Endometrial microvascular endothelial cells (primary cell): ENCODE measurements around the gene SLC12A3. TPM values are rescaled to one million over a fixed set of nuclear protein-coding genes. Genes with fewer than 3 reads are reported as not detected.

Source experiments
- in situ Hi-C: cut with HindIII; loops from 2 replicates; pipeline ENCODE4 v1.10.0; 2017; ENCODE audit warnings: low sequenced_read_pairs, low pct_unique_long_range_greater_than_20kb; ENCODE audit errors: inconsistent ontology term
- total RNA-seq: library from RNA; depleted of rRNA; stranded (reverse); fragments of >200 nt; gene quantifications from one replicate; pipeline ENCODE4 v1.2.3, GENCODE V29; 2015; ENCODE audit errors: inconsistent ontology term

SLC12A3 gene
- total RNA-seq, 1 donor from 2014 or later, result not detected

- in situ Hi-C loops, result no loop called here
Observed at GRCh38 chr16:56910654-56911539, 45.9 kb downstream of the SLC12A3 start.

GRCh38 chr16:56911771-56912571 lies 47.0 kb downstream of the SLC12A3 start:
- in situ Hi-C loops, result no loop called here

- in situ Hi-C loops, result no loop called here
Observed at GRCh38 chr16:56912746-56913708, 48.0 kb downstream of the SLC12A3 start.

- in situ Hi-C loops, result no loop called here
Observed at GRCh38 chr16:56914896-56915295, 49.9 kb downstream of the SLC12A3 start.

- in situ Hi-C loops, result no loop called here
Observed at GRCh38 chr16:56915336-56916119, 50.5 kb downstream of the SLC12A3 start.

DNA sequence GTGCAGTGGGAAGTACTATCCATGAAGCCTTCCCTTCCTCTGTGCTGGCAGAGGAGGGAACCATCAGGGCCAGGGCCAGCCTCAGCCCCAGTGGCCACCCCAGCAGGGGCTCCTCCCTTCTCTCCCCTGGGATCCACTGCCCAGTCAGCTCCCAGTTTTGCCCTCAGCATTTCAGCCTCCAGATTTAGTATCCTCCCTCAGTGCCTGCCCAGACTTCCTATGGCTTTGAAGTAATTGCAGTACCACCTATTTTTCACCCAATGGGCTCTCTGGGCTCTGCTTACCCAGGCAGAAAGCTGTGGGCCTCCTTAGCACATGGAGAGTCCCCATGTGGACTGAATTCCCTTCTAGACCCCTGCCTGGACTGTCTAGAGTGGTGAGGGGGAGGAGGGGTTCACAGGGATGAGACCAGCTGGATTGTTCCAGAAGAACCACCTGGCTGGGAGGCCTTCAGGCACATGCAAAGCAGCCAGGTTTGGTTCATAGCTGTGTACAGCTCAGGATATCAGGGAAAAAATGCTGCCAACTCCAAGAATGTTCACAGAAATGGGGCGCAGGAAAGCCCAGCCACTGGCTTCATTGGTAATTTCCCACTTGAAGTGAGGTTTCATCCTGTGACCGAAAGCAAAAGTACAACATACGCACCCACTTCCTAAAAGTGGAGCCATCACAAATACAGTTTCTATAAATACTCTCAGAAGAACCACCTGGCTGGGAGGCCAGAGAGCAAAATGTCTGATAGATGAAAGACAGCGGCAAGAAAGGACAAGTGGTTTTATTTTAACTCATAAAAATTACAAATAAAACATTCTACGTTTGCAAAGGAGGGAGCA lies 51.8 kb downstream of the SLC12A3 start:
- in situ Hi-C loops, result no loop called here

DNA sequence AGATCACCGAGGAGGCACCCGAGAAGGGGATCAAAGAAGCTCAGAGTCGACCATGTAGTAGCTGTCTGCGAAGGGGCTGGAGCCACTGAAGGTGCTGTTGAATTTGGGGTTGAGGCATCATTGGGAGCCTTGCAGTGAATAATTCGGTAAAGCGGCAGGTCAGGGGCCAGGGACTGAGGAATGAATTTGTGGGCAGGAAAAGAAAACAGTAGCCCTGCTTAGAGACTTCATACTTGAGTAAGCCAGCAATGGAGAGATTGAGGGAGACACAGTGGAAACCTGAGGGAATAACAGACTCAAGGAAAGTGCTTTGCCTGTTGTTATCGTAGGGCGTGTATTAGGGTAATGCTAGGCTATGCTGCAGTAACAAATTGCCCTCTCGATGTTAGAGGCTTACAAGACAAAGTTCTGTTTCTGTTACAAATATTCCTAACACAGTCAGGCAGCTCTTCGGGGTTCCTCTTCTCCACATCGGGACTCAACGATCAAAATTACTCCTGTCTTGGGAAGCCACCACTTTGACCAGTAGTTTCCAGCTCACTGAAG lies 53.5 kb downstream of the SLC12A3 start:
- in situ Hi-C loops, result no loop called here

DNA sequence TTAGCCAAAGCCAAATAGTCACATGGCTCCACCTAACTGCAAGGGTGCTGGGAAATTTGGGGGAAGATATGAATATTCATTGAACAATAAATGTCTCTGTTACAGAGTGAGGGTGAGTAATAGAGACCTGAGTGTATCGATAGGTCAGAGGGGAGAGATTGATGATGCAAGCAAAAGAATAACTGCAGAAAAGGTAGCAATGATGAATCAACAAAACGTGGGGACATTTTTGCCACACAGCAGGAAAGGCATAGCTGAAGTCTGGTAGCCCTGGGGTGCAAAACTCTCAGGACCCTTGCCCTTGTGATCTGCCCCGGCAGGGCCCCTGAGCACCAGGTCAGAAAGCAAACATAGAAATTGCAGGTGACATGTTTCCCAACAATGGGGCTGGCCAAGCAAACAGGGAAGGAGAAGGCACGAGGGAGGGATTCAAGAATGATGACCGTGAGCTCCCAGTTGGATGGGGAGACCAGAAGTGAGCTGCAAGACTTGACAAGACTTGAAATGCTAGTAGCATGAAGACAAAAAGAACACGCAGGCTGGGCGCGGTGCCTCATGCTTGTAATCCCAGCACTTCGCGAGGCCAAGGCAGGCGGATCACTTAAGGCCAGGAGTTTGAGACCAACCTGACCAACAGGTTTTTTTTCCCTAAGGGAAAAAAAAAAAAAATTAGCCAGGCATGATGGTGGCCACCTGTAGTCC lies 54.2 kb downstream of the SLC12A3 start:
- in situ Hi-C loops, result no loop called here

- in situ Hi-C loops, result no loop called here
Observed at GRCh38 chr16:56921571-56921970, 56.6 kb downstream of the SLC12A3 start.

DNA sequence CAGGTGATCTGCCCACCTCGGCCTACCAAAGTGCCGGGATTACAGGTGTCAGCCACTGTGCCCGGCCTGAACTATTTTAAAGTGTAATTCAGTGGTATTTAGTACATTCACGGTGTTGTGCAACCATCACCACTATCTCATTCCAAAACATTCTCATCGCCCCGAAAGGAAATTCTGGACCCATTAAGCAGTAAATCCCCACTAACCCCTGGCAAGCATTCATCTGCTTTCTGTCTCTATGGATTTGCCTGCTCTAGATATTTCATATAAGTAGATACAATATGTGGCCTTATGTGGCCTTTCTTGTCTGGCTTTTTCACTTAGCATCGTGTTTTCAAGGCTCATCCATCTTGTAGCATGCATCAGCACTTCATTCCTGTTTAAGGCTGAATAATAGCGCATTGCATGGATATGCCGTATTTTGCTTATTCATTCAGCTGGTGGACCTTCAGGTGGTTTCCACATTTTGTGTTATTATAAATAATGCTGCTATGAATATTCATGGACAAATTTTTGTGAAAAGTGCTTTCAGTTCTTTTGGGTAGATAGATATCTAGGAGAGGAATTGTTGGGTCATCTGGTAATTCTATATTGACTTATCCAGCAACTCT lies 58.6 kb downstream of the SLC12A3 start:
- in situ Hi-C loops, result no loop called here

DNA sequence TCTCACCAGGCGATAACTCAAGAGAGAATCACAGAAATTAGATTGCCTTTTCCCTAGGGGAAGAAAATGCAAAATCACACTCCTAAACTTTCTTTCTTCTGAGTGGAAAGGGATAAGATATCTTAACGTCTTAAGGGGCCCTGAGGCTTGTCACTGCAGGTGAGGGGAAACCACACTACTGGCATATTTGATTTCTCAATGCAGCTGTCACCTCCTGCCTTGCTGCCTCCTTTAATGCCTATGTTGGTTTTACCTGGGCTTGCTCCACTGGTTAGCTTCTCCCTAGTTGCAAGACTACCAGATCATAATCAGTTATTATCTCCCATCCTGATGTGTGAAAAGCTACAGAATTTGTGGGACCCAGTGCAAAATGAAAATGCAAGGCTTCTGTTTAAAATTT lies 62.5 kb downstream of the SLC12A3 start:
- in situ Hi-C loops, result no loop called here

DNA sequence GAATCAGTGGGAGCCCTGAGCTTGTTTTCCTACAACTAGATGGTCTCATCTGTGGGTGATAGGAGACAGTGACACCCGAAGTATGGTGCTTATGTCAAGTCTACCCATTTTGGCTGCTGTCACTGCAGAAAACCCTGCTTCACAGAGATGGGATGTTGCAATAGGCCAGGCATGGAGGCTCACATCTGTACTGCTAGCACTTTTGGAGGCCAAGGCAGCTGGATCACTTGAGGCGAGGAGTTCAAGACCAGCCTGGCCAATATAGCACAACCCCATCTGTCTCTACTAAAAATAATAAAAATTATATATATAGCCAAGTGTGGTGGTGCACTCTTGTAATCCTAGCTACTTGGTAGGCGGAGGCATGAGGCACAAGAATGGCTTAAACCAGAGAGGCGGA lies 64.6 kb downstream of the SLC12A3 start:
- in situ Hi-C loops, result no loop called here

DNA sequence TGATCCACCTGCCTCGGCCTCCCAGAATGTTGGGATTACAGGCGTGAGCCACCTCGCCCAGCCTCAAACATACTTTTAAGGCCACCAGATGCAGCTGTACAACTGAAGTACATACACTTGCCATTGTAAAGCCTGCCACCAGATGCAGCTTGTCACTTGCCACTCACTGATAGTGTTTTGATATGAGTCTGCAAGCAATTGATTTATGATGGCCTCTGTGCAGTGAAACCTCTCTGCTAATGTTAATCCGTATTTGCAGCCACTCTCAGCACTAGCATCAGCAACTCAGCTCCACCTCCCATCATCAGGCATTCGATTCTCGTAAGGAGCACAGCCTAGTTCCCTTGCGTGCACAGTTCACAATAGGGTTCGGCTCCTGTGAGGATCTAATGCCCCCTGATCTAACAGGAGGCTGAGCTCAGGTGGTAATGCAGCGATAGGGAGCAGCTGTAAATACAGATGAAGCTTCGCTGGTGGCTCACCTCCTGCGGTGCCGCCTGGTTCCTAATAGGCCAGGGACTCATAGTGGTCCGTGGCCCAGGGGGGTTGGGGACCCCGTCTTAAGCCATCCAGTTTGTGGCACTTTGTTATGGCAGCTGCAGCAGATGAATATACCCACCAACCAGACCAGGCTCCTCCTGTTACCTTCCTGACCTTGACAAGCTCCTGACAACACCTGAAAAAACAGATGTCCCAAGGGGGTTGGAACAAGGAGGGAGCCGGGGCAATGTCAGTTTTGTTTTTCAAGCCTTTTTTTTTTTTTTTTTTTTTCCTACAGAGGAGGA lies 65.7 kb downstream of the SLC12A3 start:
- in situ Hi-C loops, result no loop called here

- in situ Hi-C loops, result no loop called here
Observed at GRCh38 chr16:56931271-56931891, 66.4 kb downstream of the SLC12A3 start.
